AML-193 (cell line): ENCODE measurements around the gene DHRS4L2.

ENCODE experiments used
- DNase-seq, 2 experiments: peaks; one replicate each; lab custom pipeline; 2025; lab: John Stamatoyannopoulos, UW

DHRS4L2 gene

DNA sequence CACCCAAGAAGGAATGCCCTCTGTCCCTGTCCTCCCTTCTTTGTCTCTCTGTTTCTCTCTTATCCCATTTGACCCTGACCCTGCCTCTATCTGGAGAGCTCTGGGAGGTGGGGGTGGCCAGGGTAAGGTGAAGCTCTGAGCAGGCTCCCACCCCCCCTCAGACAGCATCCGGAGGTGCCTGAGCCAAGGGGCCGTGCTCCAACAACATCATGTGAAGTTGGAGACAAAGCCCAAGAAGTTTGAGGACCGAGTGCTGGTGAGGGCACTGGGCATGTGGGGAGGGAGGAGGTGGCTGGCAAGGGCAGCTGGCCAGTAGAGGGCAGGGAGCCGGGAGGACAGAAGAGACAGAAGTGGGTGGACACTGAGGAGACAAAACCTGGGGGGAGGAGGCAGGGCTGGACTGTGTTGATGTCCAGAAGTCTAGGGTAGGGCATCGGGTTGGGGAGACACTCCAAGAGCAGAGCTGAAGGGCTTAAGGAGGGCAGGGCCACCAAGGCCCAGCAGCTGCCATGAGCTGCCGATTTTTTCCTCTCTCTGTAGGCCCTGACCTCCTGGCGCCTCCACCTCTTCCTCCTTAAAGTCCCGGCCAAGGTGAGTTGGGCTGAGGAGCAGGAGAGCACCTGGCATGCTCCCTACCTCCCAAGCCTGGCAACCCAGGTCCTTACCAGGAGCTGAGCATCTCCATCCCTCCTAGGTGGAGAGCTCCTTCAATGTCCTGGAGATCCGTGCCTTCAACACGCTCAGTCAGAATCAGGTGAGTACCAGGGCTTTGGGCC is 65.0 kb downstream of the DHRS4L2 start:
- no peak for DNase-seq

DNA sequence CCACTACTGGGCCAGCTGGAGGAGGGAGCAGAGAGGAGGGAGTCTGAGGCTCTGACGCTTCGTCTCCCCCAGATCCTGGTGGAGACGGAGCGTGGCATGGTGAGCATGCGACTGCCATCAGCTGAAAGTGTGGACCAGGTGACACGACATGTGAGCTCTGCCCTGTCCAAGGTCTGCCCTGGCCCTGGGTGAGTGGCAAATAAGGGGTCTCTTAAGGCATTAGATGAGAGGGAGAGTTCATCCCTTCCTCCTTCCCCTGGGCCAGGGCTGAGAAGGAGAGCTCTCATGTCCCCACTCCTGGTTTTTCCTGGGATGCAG is 65.6 kb downstream of the DHRS4L2 start:
- DNase-seq = no peak

DNA sequence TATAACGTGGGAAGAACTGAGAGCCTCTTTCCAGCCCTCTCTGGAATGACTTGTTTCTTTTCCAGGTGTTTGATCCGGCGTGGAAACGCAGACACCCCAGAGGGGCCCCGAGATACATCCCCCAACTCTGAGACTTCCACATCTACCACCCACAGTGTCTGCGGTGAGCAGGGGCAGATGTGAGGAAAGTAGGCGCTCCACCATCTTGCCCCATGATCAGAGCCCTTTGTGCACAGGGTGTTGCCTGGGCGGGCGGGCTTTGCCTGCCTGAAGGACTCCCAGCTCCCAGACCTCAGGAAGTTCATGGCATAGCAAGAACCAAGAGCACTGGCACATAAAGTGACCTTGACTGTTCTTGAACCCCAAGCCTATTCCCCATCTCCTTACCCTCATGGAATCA is 65.9 kb downstream of the DHRS4L2 start:
- no peak for DNase-seq
